ENCODE results near the gene SLC9A2.

SLC9A2 gene

GRCh38 chr2:102724553-102724952 is 105.2 kb downstream of the SLC9A2 start:
- DNase-seq (ENCODE audit: low read depth in 1 of 2, low spot score in 1 of 2), result no peak
- H3K4me3 ChIP-seq (replicated peaks; ENCODE audit: insufficient read depth, low read length), result no peak overlapping the region
- H3K27ac ChIP-seq (replicated peaks), result no peak overlapping the region
- no peak for TF ChIP-seq GABPA (IDR thresholded peaks at IDR 0.05; ENCODE audit: low read depth)
- no peak for TF ChIP-seq REST (IDR thresholded peaks at IDR 0.05; ENCODE audit: insufficient replicate concordance, low read depth)
- TF ChIP-seq CTCF (IDR thresholded peaks at IDR 0.05; ENCODE audit: insufficient read depth, low read length), result no peak
- no peak for TF ChIP-seq POLR2AphosphoS5 (IDR thresholded peaks at IDR 0.05; ENCODE audit: low read depth)
- TF ChIP-seq SPI1 (IDR thresholded peaks at IDR 0.05; ENCODE audit: borderline replicate concordance, low read depth), result no peak
- H3K27me3 ChIP-seq (ENCODE audit: insufficient read depth, poor library complexity, severe bottlenecking), result no peaks in the 10 kb centered on the region

GRCh38 chr2:102726128-102727087 is 107.1 kb downstream of the SLC9A2 start:
- Histone ChIP-seq H3K27me3 (ENCODE audit: insufficient read depth, poor library complexity, severe bottlenecking) (no peaks in the 10 kb centered on the region), H3K27ac (replicated peaks) (no peak overlapping the region), H3K4me3 (replicated peaks; ENCODE audit: insufficient read depth, low read length) (no peak overlapping the region)
- TF ChIP-seq SPI1 (IDR thresholded peaks at IDR 0.05; ENCODE audit: borderline replicate concordance, low read depth) (no peak), GABPA (IDR thresholded peaks at IDR 0.05; ENCODE audit: low read depth) (no peak), REST (IDR thresholded peaks at IDR 0.05; ENCODE audit: insufficient replicate concordance, low read depth) (no peak), POLR2AphosphoS5 (IDR thresholded peaks at IDR 0.05; ENCODE audit: low read depth) (no peak), CTCF (IDR thresholded peaks at IDR 0.05; ENCODE audit: insufficient read depth, low read length) (no peak)
- DNase-seq (ENCODE audit: low read depth in 1 of 2, low spot score in 1 of 2), result no peak

- TF ChIP-seq POLR2AphosphoS5 (IDR thresholded peaks at IDR 0.05; ENCODE audit: low read depth), result no peak; the same call in 1 of the 2 replicates
- no peak for TF ChIP-seq CTCF (IDR thresholded peaks at IDR 0.05; ENCODE audit: insufficient read depth, low read length)
- 0 out of 2 replicates have a peak, but pooled peaks have one; percentile 41 for TF ChIP-seq GABPA (IDR thresholded peaks at IDR 0.05; ENCODE audit: low read depth)
- no peak for TF ChIP-seq REST (IDR thresholded peaks at IDR 0.05; ENCODE audit: insufficient replicate concordance, low read depth)
- DNase-seq (ENCODE audit: low read depth in 1 of 2, low spot score in 1 of 2), result peak; percentile 28 to 54
- Histone ChIP-seq H3K4me3 (replicated peaks; ENCODE audit: insufficient read depth, low read length) (peak overlapping the region; percentile 97), H3K27ac (replicated peaks) (peak overlapping the region; percentile 75), H3K27me3 (ENCODE audit: insufficient read depth, poor library complexity, severe bottlenecking) (no peaks in the 10 kb centered on the region)
Measured at GRCh38 chr2:102735416-102736109, 116.2 kb downstream of the SLC9A2 start.
